GM19468 (cell line): Measurements from ENCODE around the gene KIF2A.

ENCODE experiments used
- ATAC-seq: cut with Tn5 transposase; IDR thresholded peaks from one replicate; pipeline ENCODE4 v1.9.1; 2021; ENCODE audit warnings: mild to moderate bottlenecking, moderate library complexity, moderate number of reproducible peaks; ENCODE audit not compliant: unreplicated experiment; ENCODE audit errors: extremely low read depth

KIF2A gene

DNA sequence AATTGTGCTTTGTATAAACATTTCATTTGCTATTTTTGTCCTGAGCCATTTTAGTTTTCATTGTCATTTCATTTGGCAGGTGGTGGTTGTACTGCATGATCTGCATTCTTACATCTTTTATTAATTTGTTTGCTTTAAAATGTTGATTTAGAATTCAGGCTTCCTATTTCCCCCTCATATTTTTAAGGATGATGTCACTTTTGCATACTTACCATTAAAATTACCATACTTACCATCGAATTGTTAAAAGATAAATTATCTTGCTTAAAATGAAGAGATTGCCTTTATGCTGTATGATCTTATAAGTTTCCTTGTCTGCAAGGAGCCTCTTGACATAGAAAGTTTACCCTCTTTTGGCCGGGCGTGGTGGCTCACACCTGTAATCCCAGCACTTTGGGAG is 66.6 kb downstream of the KIF2A start:
- ATAC-seq: no peak

DNA sequence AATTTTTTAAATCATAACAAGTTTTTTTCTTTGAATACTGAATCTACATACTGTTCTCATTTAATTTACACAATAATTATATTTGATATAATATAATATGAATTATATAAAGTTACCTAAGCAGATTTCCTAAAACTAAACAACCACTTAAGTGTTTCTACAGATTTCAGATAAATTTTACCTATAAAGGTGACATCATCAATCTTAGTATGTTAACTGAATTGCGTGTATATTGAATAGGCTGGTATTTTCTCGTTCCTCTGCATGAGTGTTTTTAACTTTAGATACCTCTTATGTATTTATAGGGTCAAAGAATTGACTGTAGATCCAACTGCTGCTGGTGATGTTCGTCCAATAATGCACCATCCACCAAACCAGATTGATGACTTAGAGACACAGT is 67.4 kb downstream of the KIF2A start:
- ATAC-seq: no peak

DNA sequence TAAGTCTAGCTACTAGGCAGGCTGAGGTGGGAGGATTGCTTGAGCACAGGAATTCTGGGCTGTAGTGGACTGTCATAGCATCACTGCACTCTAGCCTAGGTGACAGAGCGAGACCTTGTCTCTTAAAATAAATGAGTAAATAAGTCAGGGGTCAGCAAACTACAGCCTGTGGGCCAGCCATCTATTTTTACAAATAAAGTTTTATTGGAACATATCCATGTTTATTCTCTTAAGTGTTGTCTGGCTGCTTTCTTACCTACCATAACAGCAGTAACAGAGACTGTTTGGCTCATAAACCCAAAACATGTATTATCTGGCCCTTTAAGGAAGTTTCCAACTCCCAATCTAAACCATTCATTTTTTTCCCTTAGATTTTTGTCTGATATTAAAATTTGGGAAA is 68.1 kb downstream of the KIF2A start:
- ATAC-seq: no peak

DNA sequence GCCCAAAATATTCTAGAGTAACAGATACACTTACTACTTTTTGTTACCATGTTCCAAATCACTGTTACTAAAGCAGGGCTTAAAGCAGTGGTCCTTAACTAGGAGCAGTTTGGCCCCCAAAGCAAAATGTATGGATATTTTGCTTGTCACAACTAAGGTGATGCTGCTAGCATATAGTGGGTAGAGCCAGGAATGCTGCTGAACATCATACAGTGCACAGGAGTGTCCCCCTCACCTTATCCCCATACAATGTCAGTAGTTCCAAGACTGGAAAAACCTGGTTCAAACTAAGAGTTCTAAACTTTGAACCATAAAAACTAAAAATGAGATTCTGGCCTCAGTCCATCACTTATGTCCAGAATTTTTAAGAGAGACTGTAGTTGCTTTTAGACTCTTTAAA is 69.6 kb downstream of the KIF2A start:
- ATAC-seq: no peak

DNA sequence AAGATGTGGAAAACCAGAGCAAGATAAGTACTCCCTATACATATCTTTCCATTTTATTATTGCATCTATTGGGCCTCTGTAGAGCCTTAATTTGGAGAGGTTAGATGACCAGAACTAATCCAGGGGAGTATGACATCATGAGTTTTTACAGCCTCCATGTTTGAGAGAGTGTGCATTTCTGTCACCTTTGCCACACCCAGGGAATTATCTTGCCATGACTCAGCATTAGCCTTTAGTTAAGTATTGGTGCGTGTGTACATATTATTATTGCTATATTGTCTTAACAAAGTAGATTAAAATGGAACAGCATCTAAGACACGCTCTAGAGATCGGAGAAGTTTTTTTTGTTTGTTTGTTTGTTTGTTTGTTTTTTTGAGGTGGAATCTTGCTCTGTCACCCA is 70.1 kb downstream of the KIF2A start:
- ATAC-seq: no peak

DNA sequence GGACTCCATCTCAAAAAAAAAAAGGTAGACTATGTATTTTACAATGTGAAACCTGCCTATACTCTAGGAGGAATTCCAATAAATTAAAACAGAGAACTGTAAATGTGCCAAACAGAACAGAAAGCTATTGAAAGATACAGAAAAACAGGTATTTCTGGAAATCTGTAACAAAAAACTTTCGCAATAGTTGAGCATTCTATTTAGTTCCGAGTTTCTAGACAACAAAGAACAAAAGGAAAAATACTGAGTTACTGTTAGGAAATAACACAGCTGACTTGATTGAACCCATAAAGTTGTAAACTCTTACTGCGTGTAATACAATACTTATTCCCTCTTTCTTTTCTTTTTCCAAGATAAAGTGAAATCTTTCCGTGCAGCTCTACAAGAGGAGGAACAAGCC is 79.1 kb downstream of the KIF2A start:
- ATAC-seq: no peak

DNA sequence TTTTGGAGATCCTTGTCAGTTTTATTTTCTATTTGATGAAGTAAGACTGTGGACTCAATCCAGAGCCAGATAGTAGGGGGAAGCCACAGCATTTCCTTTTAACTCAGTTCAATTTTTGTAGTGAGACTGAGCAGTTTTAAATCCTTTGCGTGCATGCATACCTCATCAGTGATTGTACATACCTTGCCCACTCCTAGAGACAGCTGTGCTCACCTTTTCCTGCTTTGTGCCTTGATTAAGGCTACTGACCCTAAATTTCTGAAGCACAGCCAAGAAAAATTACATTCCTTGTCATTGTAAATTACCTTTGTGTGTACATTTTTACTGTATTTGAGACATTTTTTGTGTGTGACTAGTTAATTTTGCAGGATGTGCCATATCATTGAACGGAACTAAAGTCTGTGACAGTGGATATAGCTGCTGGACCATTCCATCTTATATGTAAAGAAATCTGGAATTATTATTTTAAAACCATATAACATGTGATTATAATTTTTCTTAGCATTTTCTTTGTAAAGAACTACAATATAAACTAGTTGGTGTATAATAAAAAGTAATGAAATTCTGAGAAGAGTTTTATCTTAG is 79.9 kb downstream of the KIF2A start:
- ATAC-seq: no peak

DNA sequence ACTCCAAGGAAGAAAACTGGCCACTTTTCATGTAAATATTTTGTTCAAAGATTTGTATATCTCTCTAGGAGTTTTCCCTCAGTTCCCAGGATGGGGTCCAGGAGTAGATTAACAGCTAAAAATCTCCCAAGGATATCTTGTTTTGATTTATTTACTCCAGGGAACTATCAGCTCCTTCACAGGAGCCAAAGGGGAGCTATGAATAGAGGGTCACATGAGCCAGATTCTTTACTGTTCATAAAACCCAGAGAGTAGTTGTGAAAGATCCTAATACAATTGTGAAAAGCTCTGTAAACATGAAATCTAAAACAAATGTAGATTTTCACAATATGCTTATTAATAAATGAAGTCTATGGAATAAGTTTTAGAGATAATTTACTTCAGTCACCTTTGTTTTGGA is 80.8 kb downstream of the KIF2A start:
- no peak for ATAC-seq

DNA sequence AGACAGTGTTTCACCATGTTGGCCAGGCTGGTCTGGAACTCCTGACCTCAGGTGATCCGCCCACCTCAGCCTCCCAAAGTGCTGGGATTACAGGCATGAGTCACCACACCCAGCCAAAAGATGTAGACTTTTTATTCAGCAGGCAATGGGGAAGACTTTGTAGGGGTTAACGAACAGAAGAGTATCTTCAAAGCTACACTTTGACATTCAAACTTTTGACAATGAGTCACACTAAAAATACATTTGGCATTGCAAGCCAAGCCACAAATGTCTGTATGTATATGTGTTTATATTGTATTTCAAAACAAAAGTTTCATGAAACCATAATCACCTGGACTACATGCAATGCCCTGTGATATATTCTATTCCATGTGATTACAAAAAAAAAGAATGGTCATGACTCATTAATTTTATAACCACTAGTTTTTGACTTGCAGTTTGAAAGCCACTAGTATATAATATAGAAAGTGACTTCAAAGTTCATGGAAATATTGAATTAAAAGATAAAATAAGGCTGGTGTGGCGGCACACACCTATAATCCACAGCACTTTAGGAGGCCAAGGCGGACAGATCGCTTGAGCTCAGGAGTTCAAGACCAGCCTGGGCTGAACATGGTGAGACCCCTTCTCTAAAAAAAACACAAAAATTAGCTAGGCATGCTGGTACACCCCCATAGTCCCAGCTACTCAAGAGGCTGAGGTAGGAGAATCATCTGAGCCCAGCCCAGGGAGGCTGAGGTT is 89.4 kb downstream of the KIF2A start:
- no peak for ATAC-seq

DNA sequence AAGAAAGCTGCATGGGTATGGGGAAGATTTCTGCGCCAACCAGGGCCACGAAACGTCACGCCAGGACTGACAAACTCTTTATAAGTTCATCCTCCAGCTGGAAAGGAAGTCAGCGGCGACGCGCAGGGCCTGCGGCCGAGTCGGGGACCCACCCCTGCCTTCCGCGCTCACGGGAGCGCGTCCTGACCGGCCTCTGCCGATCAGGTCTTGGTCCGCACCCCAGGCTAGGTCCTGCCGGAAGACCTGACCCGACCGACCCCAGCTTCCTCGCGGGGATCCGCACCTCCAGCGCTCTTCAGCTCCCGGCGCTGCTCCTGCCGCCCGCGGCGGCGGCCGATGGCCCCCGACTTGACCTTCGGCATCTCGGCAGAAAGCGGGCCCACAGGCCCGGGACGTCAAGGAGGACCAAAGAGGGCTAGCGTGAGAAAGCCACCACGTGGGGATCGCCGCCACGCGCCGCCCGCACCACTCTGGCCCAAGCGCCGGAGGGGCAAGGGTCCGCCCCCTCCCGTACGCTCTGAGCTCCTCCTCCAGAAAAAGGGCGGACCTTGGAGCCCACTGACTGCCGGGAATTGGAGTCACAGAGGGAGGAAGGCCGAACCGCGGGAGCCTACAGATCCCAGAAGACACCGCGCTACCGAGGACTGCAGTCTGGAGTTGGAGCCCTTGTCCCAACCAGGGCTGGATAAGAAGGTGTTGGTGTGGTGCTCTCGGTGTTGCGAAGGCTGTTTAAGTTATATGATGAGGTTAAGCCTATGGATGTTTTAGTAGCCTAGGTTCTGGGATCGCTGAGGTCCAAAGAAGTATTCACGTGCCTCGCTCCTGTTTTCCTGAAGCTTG is 97.6 kb downstream of the KIF2A start, which contains the start of gene DIMT1:
TSS of gene DIMT1 (minus strand) at position 495 of the 840 bp plus-strand sequence. CDS start at position 362, 133 bp downstream.
- peak; percentile 96 for ATAC-seq

DNA sequence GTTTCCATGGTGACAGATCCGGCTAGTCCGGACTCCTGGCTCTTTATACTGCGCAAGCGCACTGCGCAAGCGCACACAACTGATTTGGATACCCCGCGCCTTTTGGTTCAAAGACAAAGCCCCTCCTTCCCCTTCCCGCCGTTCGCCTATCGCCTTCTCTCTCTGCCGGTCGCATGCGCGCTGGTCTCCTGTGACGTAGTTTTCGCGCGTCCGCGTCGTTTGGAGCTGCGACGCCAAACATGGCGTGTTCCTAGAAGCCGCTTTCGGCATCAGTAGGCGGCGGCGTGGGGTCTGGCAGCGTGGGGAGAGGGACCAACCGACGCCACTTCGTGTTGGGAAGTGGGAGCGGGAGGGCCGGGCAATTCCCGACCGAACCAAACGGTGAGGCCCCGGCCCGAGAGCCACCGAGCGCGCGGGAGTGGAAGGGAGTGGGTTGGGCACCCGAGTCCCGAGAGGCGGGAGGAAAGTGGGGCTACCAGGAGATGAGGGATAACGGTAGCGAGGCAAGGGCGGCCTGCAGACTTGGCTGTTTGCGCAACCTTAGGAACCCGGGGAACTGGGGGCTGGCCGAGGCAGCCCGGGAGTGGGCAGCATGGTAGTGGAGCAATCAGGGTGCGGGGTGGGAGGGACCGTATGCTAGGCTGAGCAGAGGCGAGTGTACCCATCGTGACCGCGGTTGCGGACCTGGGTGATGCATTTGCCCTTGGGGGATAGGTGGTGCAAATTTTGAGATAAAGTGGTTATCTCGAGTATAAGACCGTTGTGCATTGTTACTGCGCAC is 106.7 kb downstream of the KIF2A start, which contains the start of gene IPO11:
TSS of gene IPO11 (plus strand) at position 215 of the 781 bp plus-strand sequence. CDS start 24,517 bp downstream, outside the sequence.
- peak; percentile 90 for ATAC-seq

DNA sequence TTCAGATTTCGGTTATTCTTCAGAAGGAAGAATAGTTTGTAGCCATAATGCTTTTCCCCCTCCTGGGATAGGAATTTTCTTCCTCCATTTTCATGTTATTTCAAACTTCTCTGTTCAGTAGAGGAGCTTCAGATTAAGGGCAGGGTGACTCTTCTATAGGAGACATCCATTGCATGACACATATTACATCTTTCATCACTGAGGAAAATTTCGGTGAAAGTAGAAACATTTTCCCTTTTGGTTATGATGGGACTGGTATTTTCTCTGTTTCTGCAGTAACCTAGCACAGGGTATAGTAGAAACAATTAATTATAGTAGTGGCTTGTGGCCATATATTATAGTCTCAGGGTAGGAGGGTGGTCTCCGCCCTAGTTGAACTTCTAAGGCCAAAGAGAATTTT is 107.7 kb downstream of the KIF2A start:
- ATAC-seq: no peak

DNA sequence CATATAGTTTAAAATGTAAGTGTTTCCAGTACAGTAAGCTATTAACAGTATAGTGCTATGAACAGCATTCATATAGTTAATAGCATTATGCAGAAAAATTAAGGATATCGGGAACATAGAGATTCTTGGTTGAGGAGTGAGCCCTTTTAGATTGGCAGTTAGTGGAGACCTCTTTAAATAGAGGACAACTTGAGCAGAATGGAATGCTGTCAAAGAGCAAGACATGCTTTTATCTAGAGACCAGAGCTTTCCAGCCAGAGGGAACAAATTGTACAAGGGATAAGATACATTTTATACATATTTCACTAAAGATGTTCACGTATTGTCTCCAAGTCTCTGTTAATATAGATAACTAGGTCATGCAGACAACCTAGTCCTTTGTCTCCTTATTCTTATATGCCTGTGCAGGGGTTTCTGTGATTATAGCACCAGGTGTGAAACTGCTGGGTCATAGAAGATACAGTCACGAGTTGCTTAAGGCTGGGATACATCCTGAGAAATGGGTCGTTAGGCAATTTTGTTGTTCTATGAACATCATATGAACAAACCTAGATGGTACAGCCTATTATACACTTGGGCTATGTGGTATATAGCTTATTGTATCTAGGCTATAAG is 112.6 kb downstream of the KIF2A start:
- ATAC-seq: no peak

DNA sequence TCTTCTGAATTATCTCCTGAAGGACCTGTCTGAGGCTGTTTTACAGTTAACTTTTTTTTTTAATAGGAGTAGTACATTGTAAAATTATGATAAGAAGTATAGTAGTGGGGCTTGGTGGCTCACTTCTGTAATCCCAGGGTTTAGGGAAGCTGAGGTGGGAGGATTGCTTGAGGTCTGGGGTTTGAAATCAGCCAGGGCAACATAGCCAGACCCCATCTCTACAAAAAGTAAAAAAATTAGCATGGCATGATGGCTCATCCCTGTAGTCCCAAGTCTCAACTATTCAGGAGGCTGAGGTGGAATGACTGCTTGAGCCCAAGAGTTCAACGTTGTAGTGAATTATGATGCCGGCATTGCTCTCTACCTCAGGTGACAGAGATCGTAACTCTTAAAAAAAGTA is 113.6 kb downstream of the KIF2A start:
- no peak for ATAC-seq

DNA sequence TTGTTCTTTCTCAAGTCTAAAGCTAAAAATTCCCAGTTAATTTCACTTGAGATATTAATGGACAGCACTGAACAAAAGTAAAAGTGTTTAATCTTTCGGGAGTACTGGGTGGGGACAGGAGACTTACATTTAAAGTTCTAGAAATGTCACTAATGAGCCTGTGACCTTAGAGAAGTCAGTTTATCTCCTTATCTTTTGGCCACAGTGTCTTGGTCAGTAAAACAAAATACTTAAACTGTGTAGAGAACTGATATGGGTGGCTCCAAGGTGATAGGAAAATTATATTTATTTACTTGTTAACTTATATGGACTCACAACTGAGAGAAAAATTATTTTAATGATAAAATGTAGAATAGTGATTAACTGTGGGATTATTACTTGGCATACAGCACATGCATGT is 115.4 kb downstream of the KIF2A start:
- ATAC-seq: no peak

DNA sequence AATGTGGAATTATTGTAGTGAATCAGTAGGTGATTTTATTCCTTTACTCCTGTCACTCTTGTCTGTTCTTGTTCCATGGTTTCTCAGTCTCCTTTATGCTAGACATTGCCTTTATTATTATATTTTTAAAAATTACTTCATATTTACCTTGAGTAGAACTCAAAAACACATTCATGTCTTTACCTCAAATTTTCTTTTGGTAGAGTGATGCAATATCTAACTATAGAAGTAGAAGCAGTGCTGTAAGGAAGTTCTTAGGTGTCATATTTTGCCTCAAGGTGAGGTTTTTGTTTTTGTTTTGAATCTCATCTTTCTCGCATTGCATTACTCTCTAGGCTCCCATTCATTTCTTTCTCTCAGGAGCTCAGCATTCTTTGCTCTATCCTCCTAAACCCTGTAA is 118.8 kb downstream of the KIF2A start:
- ATAC-seq: no peak

DNA sequence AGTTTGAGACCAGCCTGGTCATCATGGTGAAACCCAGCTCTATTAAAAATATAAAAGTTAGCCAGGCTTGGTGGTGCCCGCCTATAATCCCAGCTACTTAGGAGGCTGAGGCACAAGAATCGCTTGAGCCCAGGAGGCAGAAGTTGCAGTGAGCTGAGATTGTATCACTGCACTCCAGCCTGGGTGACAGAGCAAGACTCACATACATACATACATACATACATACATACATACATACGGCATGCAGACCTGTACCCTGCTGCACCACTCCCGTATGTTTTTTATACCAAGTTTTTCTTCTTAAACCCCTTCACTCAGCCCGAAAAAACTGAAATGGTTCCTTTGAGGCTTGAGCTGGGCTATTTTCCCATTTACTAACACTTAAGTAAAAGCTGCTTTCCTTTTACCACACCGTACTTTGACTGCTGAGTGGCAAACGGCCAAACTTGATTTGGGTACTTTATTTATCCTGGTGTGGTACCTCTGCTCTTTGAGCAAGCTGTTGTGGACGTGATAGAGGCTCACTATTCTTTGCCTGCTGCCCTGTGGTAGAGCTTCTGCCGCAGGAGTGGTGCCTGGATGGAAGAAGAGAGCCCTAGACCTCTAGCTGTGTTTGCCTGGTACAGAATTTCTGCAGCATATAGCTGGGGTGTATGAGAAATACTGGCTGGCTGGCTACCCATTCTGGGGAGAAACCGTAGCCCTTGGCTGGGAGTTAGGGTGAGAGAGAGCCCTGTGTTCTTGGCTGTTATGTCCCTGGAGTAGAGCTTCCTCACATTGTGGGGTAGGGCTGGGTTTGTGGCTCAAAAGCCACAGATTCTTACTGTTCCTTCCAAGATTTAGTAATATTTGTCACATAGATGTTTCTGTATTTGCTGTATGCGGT is 126.0 kb downstream of the KIF2A start:
- ATAC-seq: no peak

DNA sequence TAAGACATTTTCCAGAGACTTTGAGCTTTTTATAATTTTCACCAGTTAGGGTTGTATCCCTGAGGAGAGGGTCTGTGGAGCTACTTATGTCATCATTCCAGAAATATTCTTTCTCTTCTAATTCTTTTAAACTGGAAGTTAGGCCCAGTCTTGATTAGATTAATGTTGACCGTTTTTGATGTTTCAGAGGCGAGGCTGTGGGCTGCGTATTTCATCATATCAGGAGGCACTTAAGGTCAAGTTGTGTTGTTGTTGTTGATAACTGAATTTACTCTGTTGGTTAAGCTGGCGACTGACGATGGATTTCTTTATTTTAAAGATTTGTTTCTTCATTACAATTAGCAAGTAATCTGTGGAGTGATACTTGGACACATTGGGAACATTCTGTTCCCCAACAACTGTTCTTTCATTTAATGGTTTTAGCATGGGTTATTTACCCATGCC is 126.6 kb downstream of the KIF2A start:
- ATAC-seq: no peak
